Measurements from ENCODE around the gene HOXA6.

Gene HOXA6

GRCh38 chr7:27179030-27179429 lies 31.5 kb upstream of the HOXA6 start:
- no peak for TF ChIP-seq ZFX (IDR thresholded peaks at IDR 0.05; ENCODE audit: borderline replicate concordance)
- TF ChIP-seq CTCF (IDR thresholded peaks at IDR 0.05), result no peak
- 0 out of 2 replicates have a peak overlapping the region, but pooled peaks have one; percentile 46 for H3K27ac ChIP-seq

- H3K27ac ChIP-seq, result no peak overlapping the region
- no peak for TF ChIP-seq ZFX (IDR thresholded peaks at IDR 0.05; ENCODE audit: borderline replicate concordance)
- TF ChIP-seq CTCF (IDR thresholded peaks at IDR 0.05), result no peak
Observed at GRCh38 chr7:27178366-27178765, 30.8 kb upstream of the HOXA6 start.

- no peak overlapping the region for H3K27ac ChIP-seq
Observed at GRCh38 chr7:27177795-27178320, 30.3 kb upstream of the HOXA6 start.

GRCh38 chr7:27176962-27177794 lies 29.6 kb upstream of the HOXA6 start:
- no peak for TF ChIP-seq ZFX (IDR thresholded peaks at IDR 0.05; ENCODE audit: borderline replicate concordance)
- TF ChIP-seq CTCF (IDR thresholded peaks at IDR 0.05), result no peak
- no peak overlapping the region for H3K27ac ChIP-seq

More at GRCh38 chr7:27177795-27178320, 30.3 kb upstream of the HOXA6 start:
- TF ChIP-seq CTCF (IDR thresholded peaks at IDR 0.05) (no peak), ZFX (IDR thresholded peaks at IDR 0.05; ENCODE audit: borderline replicate concordance) (no peak)

- TF ChIP-seq CTCF (IDR thresholded peaks at IDR 0.05) (no peak), ZFX (IDR thresholded peaks at IDR 0.05; ENCODE audit: borderline replicate concordance) (no peak)
- H3K27ac ChIP-seq, result no peak overlapping the region
Observed at GRCh38 chr7:27176524-27176845, 28.9 kb upstream of the HOXA6 start.

- TF ChIP-seq ZFX (IDR thresholded peaks at IDR 0.05; ENCODE audit: borderline replicate concordance), result no peak
- no peak for TF ChIP-seq CTCF (IDR thresholded peaks at IDR 0.05)
Observed at GRCh38 chr7:27175626-27176523, 28.3 kb upstream of the HOXA6 start.

More at GRCh38 chr7:27175626-27176523, 28.3 kb upstream of the HOXA6 start:
- H3K27ac ChIP-seq, result no peak overlapping the region

Measured in 22Rv1 (cell line).